Measurements from ENCODE around the gene NTPCR. TPM values are rescaled to one million over a fixed set of nuclear protein-coding genes. Genes with fewer than 3 reads are reported as not detected.
"Not testable (repeated sequence)": the region's sequence is repeated elsewhere in the genome, so short reads cannot be mapped to it uniquely, and the experiment has no call there.

Gene NTPCR
- total RNA-seq, 1 experiment from 2014 or later = 28.1 TPM

DNA sequence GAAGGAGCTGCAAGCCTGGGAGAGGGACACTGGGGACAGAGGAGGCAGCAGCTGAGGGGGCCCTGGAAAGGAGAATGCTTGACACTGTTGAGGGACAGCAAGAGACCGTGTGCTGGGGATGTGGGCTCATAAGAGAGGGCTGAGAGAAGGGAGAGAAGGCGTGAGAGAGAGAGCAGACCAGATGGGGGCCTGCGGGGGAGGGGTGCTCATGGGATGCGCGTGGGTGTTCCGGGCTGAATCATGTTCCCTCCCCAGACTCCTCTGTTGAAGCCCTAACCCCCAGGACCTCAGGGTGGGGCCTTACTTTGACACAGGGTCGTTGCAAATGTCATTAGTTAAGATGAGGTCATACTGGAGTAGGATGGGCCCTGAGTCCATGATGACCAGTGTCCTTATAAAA lies 40.8 kb downstream of the NTPCR start:
- DNase-seq (ENCODE audit: low read depth, low spot score) = no peak
- in situ Hi-C loops (cut with HindIII; ENCODE audit: low pct_unique_long_range_greater_than_20kb, low sequenced_read_pairs) = no loop called here

DNA sequence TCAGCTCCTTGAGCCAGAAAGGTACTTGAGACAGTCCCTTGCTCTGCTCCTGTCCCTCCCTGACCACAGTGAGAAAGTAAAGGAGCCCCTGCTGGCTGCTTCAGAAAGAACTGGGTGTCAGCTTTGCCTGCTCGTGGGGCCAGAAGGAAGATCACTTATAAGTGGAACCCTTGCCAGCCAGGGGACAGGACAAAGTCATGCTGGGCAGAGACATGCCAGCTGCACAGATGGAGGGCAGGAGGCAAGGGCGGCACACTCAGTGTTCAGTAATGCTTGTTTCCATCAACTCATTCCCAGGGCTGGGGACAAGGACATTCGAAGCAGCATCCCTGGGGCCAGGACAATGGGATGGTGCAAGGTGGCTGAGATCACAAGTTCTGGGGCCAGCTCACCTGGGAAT lies 41.8 kb downstream of the NTPCR start:
- in situ Hi-C loops (cut with HindIII; ENCODE audit: low pct_unique_long_range_greater_than_20kb, low sequenced_read_pairs) = no loop called here
- DNase-seq (ENCODE audit: low read depth, low spot score) = no peak

- no peak for DNase-seq (ENCODE audit: low read depth, low spot score)
- in situ Hi-C loops (cut with HindIII; ENCODE audit: low pct_unique_long_range_greater_than_20kb, low sequenced_read_pairs) = no loop called here
Observed at GRCh38 chr1:232993555-232993954, 43.1 kb downstream of the NTPCR start.

DNA sequence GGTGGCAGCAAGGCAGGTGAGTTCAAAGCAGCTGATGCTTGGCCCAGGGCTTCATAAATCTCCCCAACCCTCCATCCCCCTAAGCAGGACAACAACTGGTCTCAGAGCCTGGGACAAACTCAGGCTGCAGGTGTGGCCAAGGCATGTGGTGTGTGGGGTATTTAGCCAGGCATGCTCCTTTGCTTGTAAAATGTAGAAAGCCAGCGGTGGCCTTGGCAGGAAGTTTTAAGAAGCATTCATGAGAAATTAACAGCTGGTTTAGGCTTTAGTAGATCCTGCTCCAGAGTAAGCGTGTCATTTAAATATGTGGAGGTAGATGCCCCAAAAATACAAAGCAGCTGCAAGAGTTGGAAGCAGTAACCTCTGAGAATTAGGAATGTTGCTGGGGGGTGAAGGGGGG lies 44.8 kb downstream of the NTPCR start:
- DNase-seq (ENCODE audit: low read depth, low spot score) = no peak
- in situ Hi-C loops (cut with HindIII; ENCODE audit: low pct_unique_long_range_greater_than_20kb, low sequenced_read_pairs) = no loop called here

GRCh38 chr1:232996143-232996542 lies 45.7 kb downstream of the NTPCR start:
- DNase-seq (ENCODE audit: low read depth, low spot score) = no peak
- in situ Hi-C loops (cut with HindIII; ENCODE audit: low pct_unique_long_range_greater_than_20kb, low sequenced_read_pairs) = no loop called here

DNA sequence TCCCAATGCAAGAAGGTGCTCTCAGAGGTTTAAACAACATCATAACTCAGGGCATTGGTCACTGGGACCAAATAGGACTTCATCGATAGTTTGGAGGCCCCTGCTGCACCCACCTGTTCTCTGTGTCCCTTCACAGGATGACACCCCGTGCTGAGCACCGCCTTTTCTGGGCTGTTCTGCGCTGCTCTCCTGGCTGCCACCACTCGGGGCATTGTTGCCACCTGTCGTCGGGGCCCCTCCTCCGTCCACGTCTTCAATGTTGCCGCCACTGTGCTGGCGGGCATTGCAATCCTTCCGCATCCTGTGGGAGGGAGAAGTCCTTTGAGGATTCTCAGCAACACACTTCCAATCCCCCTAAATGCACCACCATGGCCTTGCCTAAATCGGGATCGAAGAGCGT lies 47.7 kb downstream of the NTPCR start:
- no peak for DNase-seq (ENCODE audit: low read depth, low spot score)
- in situ Hi-C loops (cut with HindIII; ENCODE audit: low pct_unique_long_range_greater_than_20kb, low sequenced_read_pairs) = no loop called here

DNA sequence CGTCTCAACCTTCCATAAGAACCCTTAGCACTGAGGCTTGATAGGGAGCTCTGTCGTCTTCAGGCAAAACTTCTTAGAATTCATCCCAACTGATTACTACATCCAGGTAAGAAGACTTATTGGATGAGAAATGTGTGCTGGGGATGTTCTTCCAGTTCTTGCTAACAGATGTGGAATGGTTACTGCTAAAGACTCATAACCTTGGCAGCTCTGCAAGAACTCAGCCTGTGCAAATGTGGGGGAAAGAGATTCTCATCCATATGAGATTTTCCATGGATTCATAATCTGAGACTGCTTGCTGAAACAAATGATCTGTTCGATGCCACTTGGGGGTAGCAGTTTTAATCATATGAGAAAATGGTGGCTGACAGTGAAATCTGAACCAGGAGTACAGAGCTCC lies 48.2 kb downstream of the NTPCR start:
- no peak for DNase-seq (ENCODE audit: low read depth, low spot score)
- in situ Hi-C loops (cut with HindIII; ENCODE audit: low pct_unique_long_range_greater_than_20kb, low sequenced_read_pairs) = no loop called here

DNA sequence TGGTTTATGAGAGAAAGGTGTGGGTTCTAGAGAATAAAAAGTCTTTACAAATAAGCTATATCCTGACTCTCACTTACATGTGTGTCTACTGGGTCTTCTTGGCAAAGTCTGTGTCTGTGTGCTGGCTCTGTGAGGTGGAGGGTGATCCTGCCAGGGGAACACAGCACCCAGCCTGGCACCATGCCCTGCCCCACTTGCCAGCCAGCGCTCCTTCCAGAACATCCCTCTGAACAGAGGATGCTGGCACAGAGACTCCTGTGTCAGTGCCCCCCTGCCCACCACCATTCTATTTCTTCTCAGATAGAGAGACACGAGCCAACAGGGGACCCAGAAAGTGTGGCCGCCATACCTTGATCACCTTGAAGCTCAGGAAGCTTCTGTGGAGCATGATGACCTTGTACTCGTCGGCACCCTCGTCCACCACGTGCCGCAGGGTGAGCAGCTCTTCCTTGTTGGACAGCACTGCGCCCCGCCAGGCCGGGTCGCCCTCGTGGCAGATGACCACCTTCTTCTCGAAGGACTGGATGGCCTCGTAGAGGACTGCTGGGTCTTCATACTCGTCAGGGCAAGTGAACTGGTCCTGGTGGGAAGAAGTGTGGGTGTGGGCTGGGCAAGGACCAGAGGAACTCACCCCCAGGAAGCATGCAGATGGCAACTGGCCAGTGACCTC lies 49.7 kb downstream of the NTPCR start:
- in situ Hi-C loops (cut with HindIII; ENCODE audit: low pct_unique_long_range_greater_than_20kb, low sequenced_read_pairs) = no loop called here
- no peak for DNase-seq (ENCODE audit: low read depth, low spot score)

GRCh38 chr1:233003638-233004037 lies 53.2 kb downstream of the NTPCR start:
- in situ Hi-C loops (cut with HindIII; ENCODE audit: low pct_unique_long_range_greater_than_20kb, low sequenced_read_pairs) = not testable (repeated sequence)

DNA sequence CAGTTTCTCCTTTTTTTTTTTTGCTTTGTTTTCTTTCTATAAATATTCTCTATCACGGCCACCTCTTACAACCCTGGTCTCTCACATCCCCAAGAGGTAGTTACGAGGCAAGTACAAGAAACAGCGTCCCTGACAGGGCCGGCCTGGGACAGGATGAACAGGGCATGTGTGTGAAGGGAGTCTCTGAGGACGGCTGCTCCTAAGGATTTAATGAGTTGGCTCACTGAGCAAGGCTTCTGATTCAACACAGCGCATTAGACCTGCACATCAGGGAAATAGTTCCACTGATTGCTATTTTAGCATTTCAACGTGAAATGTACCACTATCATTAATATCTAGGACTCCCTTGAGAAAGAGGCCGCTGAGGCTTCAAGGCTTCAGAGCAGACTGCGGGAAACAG lies 54.0 kb downstream of the NTPCR start:
- in situ Hi-C loops (cut with HindIII; ENCODE audit: low pct_unique_long_range_greater_than_20kb, low sequenced_read_pairs) = no loop called here
- no peak for DNase-seq (ENCODE audit: low read depth, low spot score)

More at GRCh38 chr1:233003638-233004037, 53.2 kb downstream of the NTPCR start:
- not testable (repeated sequence) for DNase-seq (ENCODE audit: low read depth, low spot score)

- in situ Hi-C loops (cut with HindIII; ENCODE audit: low pct_unique_long_range_greater_than_20kb, low sequenced_read_pairs) = no loop called here
- DNase-seq (ENCODE audit: low read depth, low spot score) = no peak
Observed at GRCh38 chr1:233005156-233005555, 54.7 kb downstream of the NTPCR start.

GRCh38 chr1:233005703-233006102 lies 55.3 kb downstream of the NTPCR start:
- in situ Hi-C loops (cut with HindIII; ENCODE audit: low pct_unique_long_range_greater_than_20kb, low sequenced_read_pairs) = no loop called here
- DNase-seq (ENCODE audit: low read depth, low spot score) = no peak

GRCh38 chr1:233006108-233006507 lies 55.7 kb downstream of the NTPCR start:
- no peak for DNase-seq (ENCODE audit: low read depth, low spot score)
- in situ Hi-C loops (cut with HindIII; ENCODE audit: low pct_unique_long_range_greater_than_20kb, low sequenced_read_pairs) = no loop called here

DNA sequence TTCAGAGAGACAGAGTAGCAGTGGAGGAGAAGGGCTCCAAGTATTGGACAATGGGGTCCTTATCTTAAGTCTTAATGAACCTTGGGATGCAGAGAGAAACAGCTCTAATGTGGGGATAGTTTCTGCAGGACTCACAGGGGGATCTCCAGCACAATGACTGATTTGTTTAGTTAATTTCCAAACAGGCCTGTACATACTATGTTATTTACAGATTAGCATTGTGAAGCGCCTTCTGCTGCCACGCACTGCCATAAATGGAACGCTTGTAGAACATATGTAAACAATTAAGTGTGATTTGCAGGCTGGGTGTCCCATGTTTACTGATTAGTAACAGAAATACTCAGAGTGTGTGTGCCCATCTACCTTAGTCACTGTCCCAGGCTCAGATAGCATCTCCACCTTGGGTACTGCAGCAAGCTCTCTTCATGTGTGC lies 56.1 kb downstream of the NTPCR start:
- DNase-seq (ENCODE audit: low read depth, low spot score) = no peak
- in situ Hi-C loops (cut with HindIII; ENCODE audit: low pct_unique_long_range_greater_than_20kb, low sequenced_read_pairs) = no loop called here

- no peak for DNase-seq (ENCODE audit: low read depth, low spot score)
Observed at GRCh38 chr1:233010146-233010545, 59.7 kb downstream of the NTPCR start.

DNA sequence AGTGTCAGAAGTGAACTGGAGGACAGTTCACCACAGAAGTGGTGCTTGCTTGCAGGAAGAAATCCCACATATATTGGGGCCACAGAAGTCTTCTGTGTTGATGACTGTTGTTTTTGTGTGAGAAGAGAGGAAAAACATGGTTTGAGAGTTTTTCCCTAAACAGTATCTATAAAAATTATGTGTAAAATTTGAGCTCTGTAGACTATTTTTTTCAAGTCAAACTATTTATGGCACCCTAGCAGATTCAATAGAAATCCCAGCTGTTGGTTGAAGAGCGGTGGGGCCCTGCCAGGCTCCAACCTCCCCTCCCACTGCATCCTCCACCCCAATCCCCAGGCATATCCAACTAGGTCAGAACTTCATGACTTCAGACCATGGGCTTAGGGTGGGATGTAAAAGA lies 61.6 kb downstream of the NTPCR start:
- DNase-seq (ENCODE audit: low read depth, low spot score) = no peak
- in situ Hi-C loops (cut with HindIII; ENCODE audit: low pct_unique_long_range_greater_than_20kb, low sequenced_read_pairs) = no loop called here

More at GRCh38 chr1:233010146-233010545, 59.7 kb downstream of the NTPCR start:
- in situ Hi-C loops (cut with HindIII; ENCODE audit: low pct_unique_long_range_greater_than_20kb, low sequenced_read_pairs) = no loop called here

GRCh38 chr1:233015965-233016364 lies 65.6 kb downstream of the NTPCR start:
- no peak for DNase-seq (ENCODE audit: low read depth, low spot score)

DNA sequence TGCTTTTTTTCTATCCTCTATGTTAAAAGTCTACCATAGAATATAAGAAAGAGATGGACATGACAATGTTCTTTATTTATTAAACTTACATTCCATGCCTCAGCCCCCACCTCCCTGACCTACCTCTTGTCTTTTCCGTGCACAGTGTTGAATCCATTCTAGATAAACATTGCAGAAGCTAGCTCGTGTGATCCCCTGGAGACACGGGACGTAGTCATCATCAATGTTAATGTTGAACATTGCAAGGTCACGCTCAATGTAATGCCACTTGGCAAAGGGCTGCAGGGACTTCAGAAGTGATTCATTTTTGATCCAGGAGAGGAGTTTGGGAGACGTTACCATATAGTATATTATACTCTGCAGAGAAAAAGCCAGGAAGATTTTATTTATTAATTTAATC lies 66.4 kb downstream of the NTPCR start:
- DNase-seq (ENCODE audit: low read depth, low spot score) = no peak
- in situ Hi-C loops (cut with HindIII; ENCODE audit: low pct_unique_long_range_greater_than_20kb, low sequenced_read_pairs) = no loop called here

More at GRCh38 chr1:233015965-233016364, 65.6 kb downstream of the NTPCR start:
- in situ Hi-C loops (cut with HindIII; ENCODE audit: low pct_unique_long_range_greater_than_20kb, low sequenced_read_pairs) = no loop called here

DNA sequence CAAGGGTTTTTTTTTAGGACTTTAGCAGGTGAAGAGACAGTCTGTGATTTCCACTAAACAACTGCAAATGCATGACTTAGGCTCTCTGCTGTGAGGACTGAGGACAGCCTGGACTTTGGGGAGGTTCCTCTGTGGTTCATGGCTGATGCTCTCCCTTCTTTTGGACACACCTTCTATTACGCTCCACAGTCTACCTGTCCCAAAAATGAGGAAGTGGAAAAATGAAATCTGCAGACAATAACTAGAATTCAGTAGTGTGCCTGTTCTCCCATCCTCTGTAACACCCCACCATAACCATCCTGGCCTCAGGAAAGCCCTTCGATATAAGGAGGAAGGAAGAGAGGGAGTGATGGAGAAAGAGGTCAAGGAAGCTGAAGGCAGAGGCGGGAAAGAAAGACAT lies 68.7 kb downstream of the NTPCR start:
- no peak for DNase-seq (ENCODE audit: low read depth, low spot score)
- in situ Hi-C loops (cut with HindIII; ENCODE audit: low pct_unique_long_range_greater_than_20kb, low sequenced_read_pairs) = no loop called here
